ENCODE measurements around the gene KDM4C. TPM values are rescaled to one million over a fixed set of nuclear protein-coding genes. Genes with fewer than 3 reads are reported as not detected.
A peak's percentile ranks its signal among the peaks of the same experiment; 100 is the strongest.

The KDM4C gene
- total RNA-seq, 1 experiment from 2014 or later, result 16.8 TPM

- Histone ChIP-seq H3K4me3 (replicated peaks in 1 of 2; ENCODE audit: low read depth in 1 of 2, low read length in 2 of 2) (no peak overlapping the region), H3K4me1 (ENCODE audit: control insufficient read depth in 1 of 2, insufficient read depth in 2 of 2, low read length in 2 of 2) (no peaks in the 10 kb centered on the region), H4K20me1 (ENCODE audit: insufficient read depth) (no peaks in the 10 kb centered on the region), H3K9me2 (ENCODE audit: insufficient read depth) (no peaks in the 10 kb centered on the region), H3K79me2 (ENCODE audit: insufficient read depth, low read length) (no peaks in the 10 kb centered on the region), H3K27me3 (ENCODE audit: insufficient read depth, low read length) (no peaks in the 10 kb centered on the region), H3K9ac (ENCODE audit: low read length) (no peak overlapping the region), H3K9me3 (ENCODE audit: control insufficient read depth in 1 of 2, insufficient read depth in 1 of 2, low read depth in 1 of 2, low read length in 2 of 2) (no peaks in the 10 kb centered on the region), H2AFZ (ENCODE audit: low read depth, low read length, poor library complexity, severe bottlenecking) (no peak overlapping the region), H3K27ac (ENCODE audit: low read depth, low read length) (no peak overlapping the region), H3K36me3 (ENCODE audit: control insufficient read depth in 1 of 2, insufficient read depth in 2 of 2, low read length in 2 of 2) (peaks cover 0 to 6% of the 10 kb centered on the region in 2 experiments; a peak in 1 of 4 replicates), H3K4me2 (ENCODE audit: low read length) (no peak overlapping the region)
- no TSS peak for BruUV-seq (replicated peaks)
- DNase-seq (ENCODE audit: low read depth, low spot score) (no peak), ATAC-seq (peak; percentile 14; the same call in 1 of the 2 replicates)
- intact Hi-C loops (cut with micrococcal nuclease), result no loop called here
- ChIA-PET POLR2A (no interaction called here), CTCF (no interaction called here), RAD21 (ENCODE audit: low non-redundant PET in 1 of 2, low total read pairs in 2 of 2, uncharacterized antibody in 2 of 2, unreplicated experiment in 2 of 2) (no interaction called here)
- TF ChIP-seq CTCF (IDR thresholded peaks at IDR 0.05 in 2 of 3, conservative IDR thresholded peaks at IDR 0.05 in 1 of 3; ENCODE audit: borderline replicate concordance in 1 of 3, insufficient read depth in 1 of 3, low read depth in 2 of 3, low read length in 2 of 3) (no peak), EZH2 (IDR thresholded peaks at IDR 0.05) (no peak), POLR2AphosphoS5 (IDR thresholded peaks at IDR 0.05; ENCODE audit: low read depth, low read length) (no peak), ZBTB33 (IDR thresholded peaks at IDR 0.05; ENCODE audit: extremely low read depth, insufficient replicate concordance, low read length) (no peak), ELF1 (IDR thresholded peaks at IDR 0.05; ENCODE audit: borderline replicate concordance, low read depth) (no peak), SRF (IDR thresholded peaks at IDR 0.05; ENCODE audit: low read depth) (no peak), TCF7L2 (IDR thresholded peaks at IDR 0.05; ENCODE audit: borderline replicate concordance, extremely low read depth, insufficient read depth, insufficient read length) (no peak), SP1 (IDR thresholded peaks at IDR 0.05; ENCODE audit: low read depth) (no peak), EZH2phosphoT487 (IDR thresholded peaks at IDR 0.05; ENCODE audit: borderline replicate concordance) (no peak), REST (IDR thresholded peaks at IDR 0.05; ENCODE audit: low read depth) (no peak), SIN3A (IDR thresholded peaks at IDR 0.05; ENCODE audit: low read depth) (no peak), ZFX (IDR thresholded peaks at IDR 0.05) (no peak), ZNF274 (IDR thresholded peaks at IDR 0.05; ENCODE audit: low read depth, low read length) (no peak), ATF3 (IDR thresholded peaks at IDR 0.05) (no peak), RAD21 (IDR thresholded peaks at IDR 0.05; ENCODE audit: low read depth) (no peak), JUND (IDR thresholded peaks at IDR 0.05) (no peak), EGR1 (IDR thresholded peaks at IDR 0.05; ENCODE audit: low read depth) (no peak), YY1 (IDR thresholded peaks at IDR 0.05; ENCODE audit: extremely low read depth, insufficient replicate concordance, low read depth, low read length) (no peak), CBX3 (IDR thresholded peaks at IDR 0.05; ENCODE audit: low read depth) (no peak)
These were observed 87.5 kb downstream of the KDM4C start for GRCh38 chr9:6845128-6845826.
